HG03196 (cell line): ENCODE data around the gene FILIP1L.

Source experiments
- ATAC-seq: cut with Tn5 transposase; IDR thresholded peaks from one replicate; pipeline ENCODE4 v1.9.1; 2021; ENCODE audit not compliant: unreplicated experiment

The FILIP1L gene

DNA sequence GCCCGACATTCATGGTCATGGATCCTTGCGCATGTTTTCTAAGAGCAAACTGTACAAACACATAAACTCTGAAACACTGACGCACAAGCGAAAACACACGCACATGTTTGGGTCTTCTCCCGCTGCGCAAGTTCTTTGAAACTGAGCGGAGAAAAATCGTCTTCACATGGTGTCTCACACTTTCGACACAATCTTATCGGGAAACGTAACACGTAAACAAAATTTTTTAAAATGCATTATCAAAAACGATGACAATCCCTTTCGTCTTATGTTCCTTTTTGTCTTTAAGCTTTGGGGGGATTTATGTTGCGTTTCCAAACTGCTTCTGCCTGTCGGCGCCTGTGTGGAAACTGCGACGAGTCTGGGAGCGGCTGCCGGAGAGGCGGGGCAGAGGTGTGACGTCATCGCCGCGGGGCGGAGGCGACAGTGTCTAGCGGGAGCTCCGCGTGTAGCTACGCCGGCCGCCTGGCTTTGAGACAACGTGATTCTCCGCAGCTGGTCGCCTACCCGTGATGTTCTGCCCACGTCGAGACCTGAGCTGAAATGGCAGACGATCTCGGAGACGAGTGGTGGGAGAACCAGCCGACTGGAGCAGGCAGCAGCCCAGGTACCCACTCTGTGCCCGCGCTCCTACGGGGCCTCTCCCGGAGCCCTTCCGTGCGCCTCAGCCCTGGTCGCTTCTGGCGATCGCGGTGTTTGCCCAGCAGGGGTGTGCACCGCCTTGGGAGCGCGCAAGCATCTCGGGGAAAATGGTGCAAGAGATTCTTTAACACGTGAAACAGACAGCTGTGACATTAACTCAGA, 296.7 kb downstream of the FILIP1L start, which contains the start of gene CMSS1:
TSS of gene CMSS1 (plus strand) at position 426 of the 804 bp plus-strand sequence.
- peak; percentile 97 for ATAC-seq

DNA sequence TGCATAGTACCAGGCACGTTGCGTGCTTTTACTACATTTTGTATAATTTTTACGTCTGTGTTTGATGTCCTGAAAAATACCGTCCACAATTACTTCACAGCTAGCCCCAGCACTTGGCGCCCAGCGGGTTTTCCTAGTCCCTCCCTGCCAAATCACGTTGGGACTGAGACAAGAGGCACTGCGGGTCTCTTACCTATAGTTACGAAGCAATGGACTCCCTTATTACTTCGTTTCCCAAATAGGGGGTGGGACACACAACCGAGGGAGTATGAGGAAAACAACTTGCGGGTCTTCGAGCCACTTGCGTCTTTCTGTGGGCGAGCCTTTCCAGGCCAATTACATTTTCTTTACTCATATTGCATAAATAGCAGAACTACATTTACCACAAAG, 297.3 kb downstream of the FILIP1L start:
- ATAC-seq: no peak

DNA sequence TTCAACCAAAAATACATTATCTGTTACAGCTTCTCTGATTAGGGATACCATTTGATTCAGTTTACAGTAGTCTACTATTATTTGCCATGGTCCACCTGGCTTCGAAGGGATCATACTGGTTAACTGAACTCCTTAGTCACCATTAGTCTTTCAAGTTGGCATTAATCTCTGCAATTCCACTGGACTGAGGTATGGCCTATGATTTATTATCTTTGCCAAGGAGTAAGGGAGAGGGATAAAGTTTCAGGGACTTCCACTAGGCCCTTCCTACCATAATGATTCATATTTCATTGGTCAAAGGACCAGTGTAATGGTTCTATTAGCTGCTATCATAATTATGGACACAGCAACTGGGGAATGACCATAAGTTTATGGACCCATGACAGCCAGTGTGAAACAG, 303.9 kb downstream of the FILIP1L start:
- no peak for ATAC-seq

DNA sequence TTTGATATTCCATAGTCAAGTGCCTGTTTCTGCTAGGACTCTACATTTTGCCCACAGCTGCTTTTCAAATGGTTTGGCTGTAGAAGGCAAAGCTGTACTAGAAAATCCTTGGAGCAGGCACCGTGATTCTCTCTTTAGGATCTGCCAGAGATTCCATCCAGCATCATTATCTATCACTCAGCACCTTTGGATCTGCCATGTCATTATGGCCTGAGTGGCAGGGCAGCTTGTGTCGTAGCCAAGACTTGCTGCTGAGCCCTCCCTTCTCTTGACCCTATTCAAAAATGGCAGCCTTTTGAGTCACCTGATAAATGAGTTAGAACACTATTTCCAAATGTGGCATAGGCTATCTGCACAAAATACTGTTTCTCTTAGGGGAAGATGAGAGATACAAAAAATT, 304.7 kb downstream of the FILIP1L start:
- no peak for ATAC-seq

DNA sequence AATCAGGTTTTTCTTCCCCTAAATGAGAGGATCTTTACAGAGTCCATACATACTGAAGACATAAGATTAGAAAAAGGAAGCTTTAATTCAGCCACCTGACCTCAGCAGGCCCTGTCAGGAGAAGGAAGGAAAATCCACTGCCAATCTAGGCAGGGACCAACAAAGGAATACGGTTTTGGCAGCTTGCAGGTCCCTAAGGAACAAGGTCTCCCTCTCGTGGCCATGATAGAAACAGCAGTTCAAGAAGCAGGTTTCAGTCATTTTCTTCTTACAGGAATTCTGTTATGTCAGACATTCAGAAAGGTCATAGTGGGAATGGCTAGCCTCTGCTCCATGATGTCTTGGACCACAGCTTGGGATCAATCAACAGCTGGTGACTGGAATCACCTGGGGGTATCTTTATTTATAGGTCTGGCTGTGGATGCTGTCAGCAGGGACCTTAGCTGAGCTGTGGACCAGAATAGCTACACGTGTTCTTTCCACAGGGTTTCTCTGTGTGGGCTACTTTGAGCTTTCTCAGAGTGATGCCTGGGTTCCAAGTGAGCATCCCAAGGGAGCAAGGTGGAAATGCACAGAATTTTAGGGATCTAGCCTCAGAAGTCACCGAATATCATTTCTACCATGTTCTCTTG, 306.0 kb downstream of the FILIP1L start:
- no peak for ATAC-seq

DNA sequence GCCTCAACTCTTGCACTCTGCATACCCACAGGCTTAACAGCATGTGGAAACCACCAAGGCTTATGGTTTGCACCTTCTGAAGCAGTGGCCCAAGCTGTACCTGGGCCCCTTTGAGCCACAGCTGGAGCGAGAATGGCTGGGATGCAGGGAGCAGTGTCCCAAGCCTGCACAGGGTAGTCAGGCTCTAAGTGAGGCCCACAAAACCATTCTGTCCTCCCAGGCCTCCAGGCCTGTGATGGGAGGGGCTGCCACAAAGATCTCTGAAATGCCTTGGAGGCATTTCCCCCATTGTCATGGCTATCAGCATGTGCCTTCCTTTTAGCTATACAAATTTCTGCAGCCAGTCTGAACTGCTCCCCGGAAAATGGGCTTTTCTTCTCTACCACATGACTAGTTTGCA, 309.1 kb downstream of the FILIP1L start:
- no peak for ATAC-seq

DNA sequence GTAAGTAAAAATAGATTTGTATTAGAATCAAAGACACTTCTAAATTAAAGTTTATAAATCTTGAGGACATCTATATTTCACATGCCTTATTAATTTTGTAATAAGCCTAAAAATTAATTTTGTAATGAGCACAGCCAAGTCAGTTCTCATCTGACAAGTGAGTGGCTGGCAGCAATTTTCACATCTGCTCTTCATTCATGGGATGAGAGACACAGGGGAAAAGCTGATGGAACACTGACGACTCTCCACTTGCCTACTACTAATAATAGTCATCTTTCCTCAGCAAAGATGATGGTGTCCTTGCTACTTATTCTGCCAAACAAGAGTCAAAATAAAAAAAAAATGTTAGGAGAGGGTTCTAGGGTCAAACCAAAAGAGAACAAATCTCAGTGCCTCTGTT, 311.0 kb downstream of the FILIP1L start:
- ATAC-seq: no peak

DNA sequence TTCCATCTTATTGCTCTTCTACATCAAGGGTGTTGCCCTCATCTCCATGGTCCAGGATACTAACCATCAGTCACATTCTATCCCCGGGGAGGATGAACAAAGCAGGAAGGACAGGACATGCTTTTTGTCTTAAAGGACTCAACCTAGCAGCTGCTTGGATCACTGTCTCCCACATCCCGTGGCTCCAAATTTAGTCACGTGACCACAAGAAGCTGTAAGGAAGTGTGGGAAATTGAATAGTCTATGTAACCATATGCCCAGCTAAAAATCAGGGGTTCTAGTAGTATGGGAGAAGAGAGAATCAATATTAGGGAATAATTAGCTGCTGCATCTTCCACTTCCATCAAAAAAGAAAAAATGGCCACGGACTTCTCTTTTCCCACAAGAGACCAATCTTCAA, 314.9 kb downstream of the FILIP1L start:
- ATAC-seq: no peak

DNA sequence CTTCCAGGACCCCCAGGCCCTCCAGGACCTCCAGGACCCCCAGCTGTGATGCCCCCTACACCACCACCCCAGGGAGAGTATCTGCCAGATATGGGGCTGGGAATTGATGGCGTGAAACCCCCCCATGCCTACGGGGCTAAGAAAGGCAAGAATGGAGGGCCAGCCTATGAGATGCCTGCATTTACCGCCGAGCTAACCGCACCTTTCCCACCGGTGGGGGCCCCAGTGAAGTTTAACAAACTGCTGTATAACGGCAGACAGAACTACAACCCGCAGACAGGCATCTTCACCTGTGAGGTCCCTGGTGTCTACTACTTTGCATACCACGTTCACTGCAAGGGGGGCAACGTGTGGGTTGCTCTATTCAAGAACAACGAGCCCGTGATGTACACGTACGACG, 318.7 kb downstream of the FILIP1L start:
- no peak for ATAC-seq

DNA sequence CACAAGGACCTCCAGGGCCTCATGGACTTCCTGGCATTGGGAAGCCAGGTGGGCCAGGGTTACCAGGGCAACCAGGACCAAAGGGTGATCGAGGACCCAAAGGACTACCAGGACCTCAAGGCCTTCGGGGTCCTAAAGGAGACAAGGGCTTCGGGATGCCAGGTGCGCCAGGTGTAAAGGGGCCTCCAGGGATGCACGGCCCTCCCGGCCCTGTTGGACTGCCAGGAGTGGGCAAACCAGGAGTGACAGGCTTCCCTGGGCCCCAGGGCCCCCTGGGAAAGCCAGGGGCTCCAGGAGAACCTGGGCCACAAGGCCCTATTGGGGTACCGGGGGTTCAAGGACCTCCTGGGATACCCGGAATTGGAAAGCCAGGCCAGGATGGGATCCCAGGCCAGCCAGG, 319.8 kb downstream of the FILIP1L start:
- no peak for ATAC-seq

DNA sequence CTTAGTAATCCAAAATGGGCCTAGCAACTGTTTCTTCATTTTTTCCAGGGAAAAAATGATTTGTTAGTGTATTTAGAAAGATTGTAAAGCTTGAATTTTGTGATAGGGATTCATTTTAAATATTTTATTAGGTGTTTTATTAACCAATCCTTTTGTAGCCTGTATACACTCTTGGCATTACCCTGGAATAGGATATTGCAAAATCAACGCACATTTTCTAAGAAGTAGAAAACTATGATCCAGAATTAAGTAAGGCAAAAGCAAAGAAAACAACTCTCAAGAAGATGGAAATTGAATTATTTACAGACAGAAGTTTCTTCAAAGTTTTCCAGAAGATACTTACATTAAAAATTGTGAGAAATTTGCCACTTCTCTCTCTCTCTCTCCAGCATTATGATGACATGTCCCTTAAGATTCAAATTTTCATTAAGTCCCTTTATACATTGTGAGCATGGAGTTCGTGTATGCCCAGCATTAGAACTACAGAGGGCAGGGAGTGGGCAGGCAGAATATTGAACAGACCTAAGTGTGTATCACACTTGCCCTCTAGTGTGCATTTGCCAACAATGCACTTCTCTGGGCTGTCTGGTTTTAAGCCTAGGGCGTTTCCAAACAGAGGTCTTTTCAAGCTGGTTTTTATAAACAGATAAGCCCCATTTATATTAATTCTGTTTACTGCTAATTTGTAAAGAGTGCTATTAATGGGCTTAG, 325.1 kb downstream of the FILIP1L start:
- ATAC-seq: peak; percentile 84
